ENCODE data around the gene CDKN1C. TPM values are rescaled to one million over a fixed set of nuclear protein-coding genes. Genes with fewer than 3 reads are reported as not detected.

Gene CDKN1C
- total RNA-seq, 2 donors from 2014 or later, result 36.5 to 42.7 TPM

GRCh38 chr11:2836315-2837095 is 49.1 kb downstream of the CDKN1C start:
- H3K36me3 ChIP-seq, result no peaks in the 10 kb centered on the region
- 74% methylated on average over 23 of the region's 23 CpGs for WGBS
- intact Hi-C loops (cut with DNase I), result no loop called here
- H3K27me3 ChIP-seq (replicated peaks; ENCODE audit: insufficient read depth), result no peaks in the 10 kb centered on the region
- TF ChIP-seq POLR2AphosphoS5 (IDR thresholded peaks at IDR 0.05), result no peak
- H3K27ac ChIP-seq, result no peak overlapping the region
- no peak overlapping the region for H3K4me3 ChIP-seq
- no peaks in the 10 kb centered on the region for H3K9me3 ChIP-seq
- DNase-seq (ENCODE audit: low spot score), result no peak
- H3K4me1 ChIP-seq (replicated peaks), result no peaks in the 10 kb centered on the region

- no peaks in the 10 kb centered on the region for H3K9me3 ChIP-seq
- TF ChIP-seq POLR2AphosphoS5 (IDR thresholded peaks at IDR 0.05), result no peak
- TF ChIP-seq POLR2A (IDR thresholded peaks at IDR 0.05), result no peak
- TF ChIP-seq, protein P1, sequence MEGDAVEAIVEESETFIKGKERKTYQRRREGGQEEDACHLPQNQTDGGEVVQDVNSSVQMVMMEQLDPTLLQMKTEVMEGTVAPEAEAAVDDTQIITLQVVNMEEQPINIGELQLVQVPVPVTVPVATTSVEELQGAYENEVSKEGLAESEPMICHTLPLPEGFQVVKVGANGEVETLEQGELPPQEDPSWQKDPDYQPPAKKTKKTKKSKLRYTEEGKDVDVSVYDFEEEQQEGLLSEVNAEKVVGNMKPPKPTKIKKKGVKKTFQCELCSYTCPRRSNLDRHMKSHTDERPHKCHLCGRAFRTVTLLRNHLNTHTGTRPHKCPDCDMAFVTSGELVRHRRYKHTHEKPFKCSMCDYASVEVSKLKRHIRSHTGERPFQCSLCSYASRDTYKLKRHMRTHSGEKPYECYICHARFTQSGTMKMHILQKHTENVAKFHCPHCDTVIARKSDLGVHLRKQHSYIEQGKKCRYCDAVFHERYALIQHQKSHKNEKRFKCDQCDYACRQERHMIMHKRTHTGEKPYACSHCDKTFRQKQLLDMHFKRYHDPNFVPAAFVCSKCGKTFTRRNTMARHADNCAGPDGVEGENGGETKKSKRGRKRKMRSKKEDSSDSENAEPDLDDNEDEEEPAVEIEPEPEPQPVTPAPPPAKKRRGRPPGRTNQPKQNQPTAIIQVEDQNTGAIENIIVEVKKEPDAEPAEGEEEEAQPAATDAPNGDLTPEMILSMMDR (IDR thresholded peaks at IDR 0.05), result no peak
- H3K36me3 ChIP-seq, result no peaks in the 10 kb centered on the region
- H3K4me3 ChIP-seq, result no peak overlapping the region
- H3K4me1 ChIP-seq (replicated peaks), result no peaks in the 10 kb centered on the region
- intact Hi-C loops (cut with DNase I), result no loop called here
- H3K27me3 ChIP-seq (replicated peaks; ENCODE audit: insufficient read depth), result no peaks in the 10 kb centered on the region
- DNase-seq (ENCODE audit: low spot score), result no peak
- H3K27ac ChIP-seq, result no peak overlapping the region
- 95% methylated on average over 17 of the region's 17 CpGs for WGBS
These were observed 49.8 kb downstream of the CDKN1C start for GRCh38 chr11:2835751-2836150.

DNA sequence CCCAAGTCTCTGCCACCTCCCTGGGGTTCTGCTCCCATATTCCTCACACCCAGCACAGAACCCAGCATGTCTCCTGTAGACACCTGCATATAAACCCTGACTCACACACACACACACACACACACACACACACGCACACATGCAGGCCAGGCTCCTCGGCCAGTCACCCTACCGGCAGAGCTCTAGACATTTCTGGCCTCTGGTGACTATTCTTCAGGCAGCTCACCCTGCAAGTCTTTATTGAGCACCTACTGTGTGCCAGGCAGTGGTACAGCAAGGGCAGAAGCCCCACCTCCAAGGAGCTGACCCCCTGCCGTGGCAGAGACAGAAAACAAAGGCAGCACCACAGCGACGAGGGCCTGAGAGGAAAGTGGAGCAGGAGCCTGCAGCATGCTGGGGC is 50.3 kb downstream of the CDKN1C start:
- DNase-seq (ENCODE audit: low spot score), result no peak
- intact Hi-C loops (cut with DNase I), result no loop called here
- H3K4me1 ChIP-seq (replicated peaks), result no peaks in the 10 kb centered on the region
- 74% methylated on average over 6 of the region's 6 CpGs for WGBS
- H3K36me3 ChIP-seq, result no peaks in the 10 kb centered on the region
- no peaks in the 10 kb centered on the region for H3K27me3 ChIP-seq (replicated peaks; ENCODE audit: insufficient read depth)
- TF ChIP-seq, protein P1 (IDR thresholded peaks at IDR 0.05), result no peak
- TF ChIP-seq POLR2A (IDR thresholded peaks at IDR 0.05) (no peak), POLR2AphosphoS5 (IDR thresholded peaks at IDR 0.05) (no peak)
- no peaks in the 10 kb centered on the region for H3K9me3 ChIP-seq
- no peak overlapping the region for H3K27ac ChIP-seq
- no peak overlapping the region for H3K4me3 ChIP-seq

DNA sequence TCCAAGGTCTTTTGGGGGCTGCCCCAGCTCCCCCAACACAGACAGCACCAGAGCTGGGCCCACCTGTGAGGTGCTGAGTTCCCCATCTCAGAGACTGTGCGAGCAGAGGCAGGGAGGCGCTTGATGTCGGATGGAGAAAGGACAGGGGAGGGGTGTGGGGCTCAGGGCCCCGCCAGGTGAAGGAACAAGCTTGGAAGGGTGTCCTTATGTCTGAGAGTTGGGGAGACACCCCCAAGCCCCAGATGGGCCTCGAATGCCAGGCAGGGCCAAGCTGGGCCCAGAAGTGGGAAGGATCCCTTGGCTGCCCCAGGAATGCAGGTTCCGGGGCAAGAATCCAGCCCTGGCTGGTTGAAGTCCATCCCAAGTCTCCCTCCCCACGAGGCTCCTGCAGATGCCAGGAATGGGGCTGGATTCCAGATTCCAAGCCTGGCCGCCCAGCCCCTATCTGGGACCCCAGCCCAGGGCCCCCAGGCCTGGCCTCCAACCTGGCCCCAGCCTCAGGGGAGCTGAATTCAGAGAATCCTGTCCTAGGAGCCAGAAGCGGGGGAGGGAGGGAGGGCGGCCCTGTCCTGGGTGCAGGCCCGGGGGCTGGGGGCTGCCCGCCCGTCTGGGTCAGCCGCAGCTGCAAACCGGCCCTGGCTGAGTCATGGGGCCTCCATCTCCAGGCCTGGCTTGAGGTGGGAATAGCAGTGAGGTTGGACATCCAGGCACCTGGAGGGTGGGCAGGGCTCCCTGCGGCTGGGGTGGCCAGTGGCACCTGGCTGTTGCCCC is 50.9 kb downstream of the CDKN1C start:
- WGBS, result 77% methylated on average over 15 of the region's 16 CpGs
- H3K4me1 ChIP-seq (replicated peaks), result no peaks in the 10 kb centered on the region
- no peaks in the 10 kb centered on the region for H3K9me3 ChIP-seq
- no peak overlapping the region for H3K4me3 ChIP-seq
- no peaks in the 10 kb centered on the region for H3K27me3 ChIP-seq (replicated peaks; ENCODE audit: insufficient read depth)
- TF ChIP-seq POLR2A (IDR thresholded peaks at IDR 0.05) (no peak), POLR2AphosphoS5 (IDR thresholded peaks at IDR 0.05) (no peak)
- TF ChIP-seq, protein P1 (IDR thresholded peaks at IDR 0.05), result no peak
- no peaks in the 10 kb centered on the region for H3K36me3 ChIP-seq
- intact Hi-C loops (cut with DNase I), result no loop called here
- no peak overlapping the region for H3K27ac ChIP-seq
- no peak for DNase-seq (ENCODE audit: low spot score)

- 79% methylated on average over 13 of the region's 19 CpGs for WGBS
- Histone ChIP-seq H3K4me1 (replicated peaks) (no peaks in the 10 kb centered on the region), H3K27ac (no peak overlapping the region), H3K9me3 (no peaks in the 10 kb centered on the region), H3K36me3 (no peaks in the 10 kb centered on the region), H3K27me3 (replicated peaks; ENCODE audit: insufficient read depth) (no peaks in the 10 kb centered on the region), H3K4me3 (no peak overlapping the region)
- DNase-seq (ENCODE audit: low spot score), result no peak
- intact Hi-C loops (cut with DNase I), result no loop called here
- TF ChIP-seq, protein P1 (IDR thresholded peaks at IDR 0.05), result no peak
- TF ChIP-seq POLR2A (IDR thresholded peaks at IDR 0.05) (no peak), POLR2AphosphoS5 (IDR thresholded peaks at IDR 0.05) (no peak)
These were observed 51.7 kb downstream of the CDKN1C start for GRCh38 chr11:2833716-2834502.
